GM23338 (cell line): ENCODE data around the gene RNF225.

ENCODE experiments used
- CREB1 ChIP-seq: fragments of 250-450 bp; sonication (Bioruptor Pico); IDR thresholded peaks from 2 replicates; pipeline ENCODE4 v1.5.0; 2020; ENCODE audit warnings: low read depth, mild to moderate bottlenecking, moderate library complexity
- EZH2 ChIP-seq: fragments of 200-600 bp; sonication (generic); IDR thresholded peaks from one replicate; pipeline ENCODE4 v1.8.0; 2017; ENCODE audit warnings: antibody characterized with exemption, mild to moderate bottlenecking, low read depth; ENCODE audit not compliant: unreplicated experiment
- EZH2phosphoT487 ChIP-seq: fragments of 200-600 bp; sonication (generic); IDR thresholded peaks from one replicate; pipeline ENCODE4 v1.8.1; 2018; ENCODE audit warnings: antibody characterized with exemption; ENCODE audit not compliant: unreplicated experiment
- JUNB ChIP-seq: IDR thresholded peaks from one replicate; pipeline ENCODE4 v1.6.1; 2016; ENCODE audit warnings: antibody characterized with exemption; ENCODE audit not compliant: unreplicated experiment
- POLR2AphosphoS5 ChIP-seq: IDR thresholded peaks from 2 replicates; pipeline ENCODE4 v1.6.1; 2016; ENCODE audit warnings: antibody characterized with exemption, low read depth
- ZNF114 ChIP-seq: fragments of 250-450 bp; sonication (Bioruptor Pico); IDR thresholded peaks from 2 replicates; pipeline ENCODE4 v1.5.0; 2020; ENCODE audit warnings: mild to moderate bottlenecking, moderate library complexity
- ZNF331 ChIP-seq: fragments of 250-450 bp; sonication (Bioruptor Pico); IDR thresholded peaks from 2 replicates; pipeline ENCODE4 v1.5.0; 2020; ENCODE audit warnings: low read depth, mild to moderate bottlenecking, moderate library complexity
- TF ChIP-seq, protein P1 (sequence below), 2 experiments: fragments of 200-600 bp in 1 of 2; sonication (generic) in 1 of 2; conservative IDR thresholded peaks; 2 replicates each; pipeline versions ENCODE4 v1.5.1 to v1.6.1; 2016 to 2017; ENCODE audit warnings: antibody characterized with exemption in 2 of 2, low read depth in 2 of 2, mild to moderate bottlenecking in 2 of 2, moderate library complexity in 1 of 2
- TF ChIP-seq, protein P2 (sequence below): IDR thresholded peaks from one replicate; pipeline ENCODE4 v1.6.1; 2018; ENCODE audit warnings: antibody characterized with exemption; ENCODE audit not compliant: unreplicated experiment
- TF ChIP-seq, protein P3 (sequence below): IDR thresholded peaks from 2 replicates; pipeline ENCODE4 v1.6.1; 2016; ENCODE audit warnings: antibody characterized with exemption

DNA sequence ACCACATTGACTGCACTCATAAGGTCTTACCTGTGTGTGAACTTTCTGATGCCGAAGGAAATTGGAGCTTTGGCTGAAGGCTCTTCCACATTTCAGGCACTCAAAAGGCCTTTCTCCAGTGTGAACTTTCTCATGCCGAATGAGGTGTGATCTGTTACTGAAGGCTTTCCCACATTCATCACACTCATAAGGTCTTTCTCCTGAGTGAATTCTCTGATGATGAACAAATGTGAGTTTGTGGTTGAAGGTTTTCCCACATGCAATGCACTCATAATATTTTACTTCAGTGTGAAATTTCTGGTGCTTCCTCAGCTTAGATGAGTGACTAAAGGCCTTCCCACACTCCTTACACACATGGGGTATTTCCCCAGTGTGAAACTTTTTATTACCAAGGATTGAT is 38.8 kb downstream of the RNF225 start:
- TF ChIP-seq, protein P1, sequence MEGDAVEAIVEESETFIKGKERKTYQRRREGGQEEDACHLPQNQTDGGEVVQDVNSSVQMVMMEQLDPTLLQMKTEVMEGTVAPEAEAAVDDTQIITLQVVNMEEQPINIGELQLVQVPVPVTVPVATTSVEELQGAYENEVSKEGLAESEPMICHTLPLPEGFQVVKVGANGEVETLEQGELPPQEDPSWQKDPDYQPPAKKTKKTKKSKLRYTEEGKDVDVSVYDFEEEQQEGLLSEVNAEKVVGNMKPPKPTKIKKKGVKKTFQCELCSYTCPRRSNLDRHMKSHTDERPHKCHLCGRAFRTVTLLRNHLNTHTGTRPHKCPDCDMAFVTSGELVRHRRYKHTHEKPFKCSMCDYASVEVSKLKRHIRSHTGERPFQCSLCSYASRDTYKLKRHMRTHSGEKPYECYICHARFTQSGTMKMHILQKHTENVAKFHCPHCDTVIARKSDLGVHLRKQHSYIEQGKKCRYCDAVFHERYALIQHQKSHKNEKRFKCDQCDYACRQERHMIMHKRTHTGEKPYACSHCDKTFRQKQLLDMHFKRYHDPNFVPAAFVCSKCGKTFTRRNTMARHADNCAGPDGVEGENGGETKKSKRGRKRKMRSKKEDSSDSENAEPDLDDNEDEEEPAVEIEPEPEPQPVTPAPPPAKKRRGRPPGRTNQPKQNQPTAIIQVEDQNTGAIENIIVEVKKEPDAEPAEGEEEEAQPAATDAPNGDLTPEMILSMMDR (conservative IDR thresholded peaks at IDR 0.05; ENCODE audit: low read depth in 2 of 2): no peak
- TF ChIP-seq JUNB (no peak), CREB1 (CRISPR knock-in tag) (no peak), ZNF114 (CRISPR knock-in tag) (no peak), POLR2AphosphoS5 (no peak), EZH2 (no peak), EZH2phosphoT487 (no peak), ZNF331 (CRISPR knock-in tag) (no peak)
- TF ChIP-seq, protein P2, sequence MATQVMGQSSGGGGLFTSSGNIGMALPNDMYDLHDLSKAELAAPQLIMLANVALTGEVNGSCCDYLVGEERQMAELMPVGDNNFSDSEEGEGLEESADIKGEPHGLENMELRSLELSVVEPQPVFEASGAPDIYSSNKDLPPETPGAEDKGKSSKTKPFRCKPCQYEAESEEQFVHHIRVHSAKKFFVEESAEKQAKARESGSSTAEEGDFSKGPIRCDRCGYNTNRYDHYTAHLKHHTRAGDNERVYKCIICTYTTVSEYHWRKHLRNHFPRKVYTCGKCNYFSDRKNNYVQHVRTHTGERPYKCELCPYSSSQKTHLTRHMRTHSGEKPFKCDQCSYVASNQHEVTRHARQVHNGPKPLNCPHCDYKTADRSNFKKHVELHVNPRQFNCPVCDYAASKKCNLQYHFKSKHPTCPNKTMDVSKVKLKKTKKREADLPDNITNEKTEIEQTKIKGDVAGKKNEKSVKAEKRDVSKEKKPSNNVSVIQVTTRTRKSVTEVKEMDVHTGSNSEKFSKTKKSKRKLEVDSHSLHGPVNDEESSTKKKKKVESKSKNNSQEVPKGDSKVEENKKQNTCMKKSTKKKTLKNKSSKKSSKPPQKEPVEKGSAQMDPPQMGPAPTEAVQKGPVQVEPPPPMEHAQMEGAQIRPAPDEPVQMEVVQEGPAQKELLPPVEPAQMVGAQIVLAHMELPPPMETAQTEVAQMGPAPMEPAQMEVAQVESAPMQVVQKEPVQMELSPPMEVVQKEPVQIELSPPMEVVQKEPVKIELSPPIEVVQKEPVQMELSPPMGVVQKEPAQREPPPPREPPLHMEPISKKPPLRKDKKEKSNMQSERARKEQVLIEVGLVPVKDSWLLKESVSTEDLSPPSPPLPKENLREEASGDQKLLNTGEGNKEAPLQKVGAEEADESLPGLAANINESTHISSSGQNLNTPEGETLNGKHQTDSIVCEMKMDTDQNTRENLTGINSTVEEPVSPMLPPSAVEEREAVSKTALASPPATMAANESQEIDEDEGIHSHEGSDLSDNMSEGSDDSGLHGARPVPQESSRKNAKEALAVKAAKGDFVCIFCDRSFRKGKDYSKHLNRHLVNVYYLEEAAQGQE: no peak
- TF ChIP-seq, protein P3, sequence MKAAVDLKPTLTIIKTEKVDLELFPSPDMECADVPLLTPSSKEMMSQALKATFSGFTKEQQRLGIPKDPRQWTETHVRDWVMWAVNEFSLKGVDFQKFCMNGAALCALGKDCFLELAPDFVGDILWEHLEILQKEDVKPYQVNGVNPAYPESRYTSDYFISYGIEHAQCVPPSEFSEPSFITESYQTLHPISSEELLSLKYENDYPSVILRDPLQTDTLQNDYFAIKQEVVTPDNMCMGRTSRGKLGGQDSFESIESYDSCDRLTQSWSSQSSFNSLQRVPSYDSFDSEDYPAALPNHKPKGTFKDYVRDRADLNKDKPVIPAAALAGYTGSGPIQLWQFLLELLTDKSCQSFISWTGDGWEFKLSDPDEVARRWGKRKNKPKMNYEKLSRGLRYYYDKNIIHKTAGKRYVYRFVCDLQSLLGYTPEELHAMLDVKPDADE: no peak
